GM23248 (cell line): ENCODE data around the gene TOP1.

Source experiments
- EZH2 ChIP-seq: fragments of 200-600 bp; sonication (generic); IDR thresholded peaks from 2 replicates; pipeline ENCODE4 v1.6.1; 2018; ENCODE audit warnings: antibody characterized with exemption, mild to moderate bottlenecking; ENCODE audit not compliant: insufficient read depth, poor library complexity, severe bottlenecking
- EZH2phosphoT487 ChIP-seq: fragments of 200-600 bp; sonication (generic); IDR thresholded peaks from 2 replicates; pipeline ENCODE4 v1.6.1; 2018; ENCODE audit warnings: antibody characterized with exemption, moderate library complexity, mild to moderate bottlenecking, low read depth; ENCODE audit not compliant: insufficient read depth

GRCh38 chr20:41170386-41171105, 141.9 kb downstream of the TOP1 start:
- TF ChIP-seq EZH2 (no peak), EZH2phosphoT487 (no peak)
